LNCaP clone FGC (cell line): ENCODE measurements around the gene PRRX1.

Experiments
- DNase-seq: peaks from one replicate; pipeline ENCODE4 v3.0.0-alpha.2; 2011; ENCODE audit warnings: low read depth
- H3K4me3 ChIP-seq: 2 replicates; pipeline ENCODE4 v1.5.1; 2011; ENCODE audit warnings: mild to moderate bottlenecking, low read depth, low read length, control low read depth
- TF ChIP-seq, protein P1 (sequence below): IDR thresholded peaks from 2 replicates; pipeline ENCODE4 v1.5.1; 2012; ENCODE audit warnings: mild to moderate bottlenecking; ENCODE audit not compliant: control insufficient read depth, insufficient read depth; ENCODE audit errors: extremely low read depth

Gene PRRX1

DNA sequence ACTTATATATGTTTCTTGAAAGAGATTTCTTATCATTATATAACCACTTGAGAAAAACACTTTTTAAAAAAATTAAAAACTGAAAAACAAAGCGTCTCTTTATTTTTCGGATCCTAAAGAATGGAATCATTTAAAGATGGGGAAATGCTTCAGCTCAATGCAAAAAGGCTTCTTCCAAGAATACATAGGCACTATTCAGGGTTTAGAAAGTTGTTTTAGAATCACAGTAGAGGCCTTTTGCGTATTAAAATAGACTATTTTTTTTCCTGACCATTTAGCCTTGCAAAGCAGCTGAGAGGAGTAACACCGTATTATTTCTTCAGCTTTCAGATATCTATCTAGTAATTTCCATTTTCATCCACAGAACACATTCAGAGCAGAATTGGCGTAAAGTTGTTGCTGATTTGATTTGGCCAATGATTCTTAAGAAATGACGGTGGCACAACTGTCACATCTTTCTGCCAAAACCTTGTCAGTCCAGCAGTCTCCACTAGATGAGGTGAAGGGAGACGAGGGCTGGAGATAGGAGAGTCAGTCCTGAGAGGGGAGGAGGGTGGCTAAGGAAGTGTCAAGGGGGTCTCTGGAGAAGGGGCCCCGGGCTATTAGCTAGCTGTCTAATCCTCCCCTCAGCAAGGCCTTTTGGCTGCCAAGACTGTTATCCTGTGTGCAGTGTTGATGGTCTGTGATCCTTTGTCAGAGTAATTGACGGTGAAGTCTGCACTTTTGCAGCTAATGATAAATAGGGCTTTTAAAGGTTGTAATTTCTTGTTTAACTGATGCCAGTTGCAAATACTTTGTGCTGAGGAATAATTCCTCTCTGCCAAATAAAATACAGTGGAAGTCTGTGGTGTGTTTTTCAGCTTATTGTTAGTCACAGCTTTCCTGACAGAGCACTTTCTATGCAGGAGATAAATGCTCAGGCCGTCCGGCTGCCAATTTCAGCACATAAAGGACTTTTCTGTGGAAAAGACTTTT lies 34.7 kb downstream of the PRRX1 start:
- TF ChIP-seq, protein P1, sequence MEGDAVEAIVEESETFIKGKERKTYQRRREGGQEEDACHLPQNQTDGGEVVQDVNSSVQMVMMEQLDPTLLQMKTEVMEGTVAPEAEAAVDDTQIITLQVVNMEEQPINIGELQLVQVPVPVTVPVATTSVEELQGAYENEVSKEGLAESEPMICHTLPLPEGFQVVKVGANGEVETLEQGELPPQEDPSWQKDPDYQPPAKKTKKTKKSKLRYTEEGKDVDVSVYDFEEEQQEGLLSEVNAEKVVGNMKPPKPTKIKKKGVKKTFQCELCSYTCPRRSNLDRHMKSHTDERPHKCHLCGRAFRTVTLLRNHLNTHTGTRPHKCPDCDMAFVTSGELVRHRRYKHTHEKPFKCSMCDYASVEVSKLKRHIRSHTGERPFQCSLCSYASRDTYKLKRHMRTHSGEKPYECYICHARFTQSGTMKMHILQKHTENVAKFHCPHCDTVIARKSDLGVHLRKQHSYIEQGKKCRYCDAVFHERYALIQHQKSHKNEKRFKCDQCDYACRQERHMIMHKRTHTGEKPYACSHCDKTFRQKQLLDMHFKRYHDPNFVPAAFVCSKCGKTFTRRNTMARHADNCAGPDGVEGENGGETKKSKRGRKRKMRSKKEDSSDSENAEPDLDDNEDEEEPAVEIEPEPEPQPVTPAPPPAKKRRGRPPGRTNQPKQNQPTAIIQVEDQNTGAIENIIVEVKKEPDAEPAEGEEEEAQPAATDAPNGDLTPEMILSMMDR, result no peak
- H3K4me3 ChIP-seq, result no peak overlapping the region
- DNase-seq, result no peak

- H3K4me3 ChIP-seq, result no peak overlapping the region
- TF ChIP-seq, protein P1, result no peak
- no peak for DNase-seq
Observed at GRCh38 chr1:170699696-170700095, 35.8 kb downstream of the PRRX1 start.

DNA sequence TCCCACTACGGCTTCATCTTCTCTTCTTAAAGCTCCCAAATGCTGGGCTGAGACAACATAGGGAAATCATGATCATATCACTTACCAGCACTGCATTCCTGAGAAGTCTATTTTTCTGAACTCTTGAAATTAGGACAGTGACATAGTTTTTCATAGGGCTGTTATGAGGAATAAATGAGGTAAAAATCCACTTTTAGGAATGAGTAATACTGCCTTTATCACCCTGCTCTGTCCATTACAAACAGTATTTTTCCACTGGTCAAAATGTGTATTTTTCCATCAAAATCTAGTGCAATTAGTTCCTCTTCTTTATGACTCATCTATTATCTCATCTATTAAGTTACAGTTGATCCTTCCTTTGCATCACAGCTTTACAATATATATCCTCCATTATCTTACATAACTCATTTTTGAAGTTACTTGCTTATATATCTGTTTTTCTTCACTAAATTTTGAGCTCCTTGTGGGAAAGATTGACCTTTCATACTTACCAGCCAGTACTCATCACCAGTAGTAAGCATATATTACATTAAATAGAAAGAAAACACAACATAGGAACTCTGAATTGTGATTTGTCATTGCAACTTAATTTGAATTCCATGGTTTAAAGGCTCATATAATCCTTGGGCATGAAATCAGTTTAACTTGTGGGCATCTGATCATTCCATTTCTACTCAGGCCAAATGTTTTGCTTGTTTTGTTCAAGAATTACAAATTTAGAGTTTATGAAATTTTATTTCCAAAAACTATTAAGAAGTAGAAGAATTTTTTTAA lies 37.1 kb downstream of the PRRX1 start:
- H3K4me3 ChIP-seq, result no peak overlapping the region
- no peak for DNase-seq
- TF ChIP-seq, protein P1, result no peak

GRCh38 chr1:170701962-170702361 lies 38.0 kb downstream of the PRRX1 start:
- H3K4me3 ChIP-seq, result no peak overlapping the region
- no peak for DNase-seq
- TF ChIP-seq, protein P1, result no peak

- no peak overlapping the region for H3K4me3 ChIP-seq
- DNase-seq, result no peak
Observed at GRCh38 chr1:170703591-170703990, 39.7 kb downstream of the PRRX1 start.

DNA sequence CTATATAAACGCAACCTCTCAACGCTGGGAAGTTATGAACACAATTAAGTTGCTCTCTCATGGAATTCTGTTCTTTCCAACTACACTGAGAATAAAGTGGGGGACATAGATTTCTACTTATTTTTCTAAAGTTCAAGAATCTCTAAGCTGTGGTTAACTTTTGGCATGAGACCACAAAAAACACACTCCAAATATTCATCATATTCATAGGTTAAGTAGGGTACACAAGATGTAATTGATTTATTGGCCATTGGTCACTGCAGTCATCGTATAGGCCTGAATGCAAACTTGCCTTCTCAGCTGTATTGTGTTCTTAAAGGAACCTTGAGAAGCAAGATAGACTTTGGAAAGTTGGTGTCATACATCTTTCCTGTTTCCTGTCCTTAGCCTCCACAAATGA lies 40.3 kb downstream of the PRRX1 start:
- DNase-seq, result no peak
- TF ChIP-seq, protein P1, result no peak
- no peak overlapping the region for H3K4me3 ChIP-seq

More at GRCh38 chr1:170703591-170703990, 39.7 kb downstream of the PRRX1 start:
- TF ChIP-seq, protein P1, result no peak
